ENCODE measurements around the gene POLR2L. TPM values are rescaled to one million over a fixed set of nuclear protein-coding genes. Genes with fewer than 3 reads are reported as not detected.

POLR2L gene
- total and polyA plus RNA-seq, 2 of the 13 experiments (the other 11 are each of a cell fraction or from before 2014, with no cell fraction given), result 104 to 114 TPM

GRCh38 chr11:833114-833791, 9.1 kb downstream of the POLR2L start (continued):
- TF ChIP-seq ZNF205 (CRISPR knock-in tag; IDR thresholded peaks at IDR 0.05), result no peak
- no peak for TF ChIP-seq TCF7 (IDR thresholded peaks at IDR 0.05; ENCODE audit: low read depth)
- no peak for TF ChIP-seq SNAI1 (CRISPR knock-in tag; IDR thresholded peaks at IDR 0.05; ENCODE audit: borderline replicate concordance)
- no peak for TF ChIP-seq KDM4B (CRISPR knock-in tag; IDR thresholded peaks at IDR 0.05)
- no peak for TF ChIP-seq ZNF468 (CRISPR knock-in tag; IDR thresholded peaks at IDR 0.05)
- no peak for TF ChIP-seq ZNF678 (CRISPR knock-in tag; IDR thresholded peaks at IDR 0.05)
- TF ChIP-seq ZNF691 (CRISPR knock-in tag; IDR thresholded peaks at IDR 0.05; ENCODE audit: borderline replicate concordance, low read depth), result no peak
- TF ChIP-seq ONECUT2 (CRISPR knock-in tag; IDR thresholded peaks at IDR 0.05), result no peak
- no peak for TF ChIP-seq ZSCAN5A (CRISPR knock-in tag; IDR thresholded peaks at IDR 0.05; ENCODE audit: borderline replicate concordance)
- no peak for TF ChIP-seq MXD3 (CRISPR knock-in tag; IDR thresholded peaks at IDR 0.05)
- TF ChIP-seq RARA (CRISPR knock-in tag; IDR thresholded peaks at IDR 0.05), result 0 out of 2 replicates have a peak, but pooled peaks have one; percentile 9
- no peak for TF ChIP-seq ZNF646 (CRISPR knock-in tag; IDR thresholded peaks at IDR 0.05)
- no peak for TF ChIP-seq KAT7 (CRISPR knock-in tag; IDR thresholded peaks at IDR 0.05; ENCODE audit: borderline replicate concordance)
- no peak for TF ChIP-seq ZNF335 (CRISPR knock-in tag; IDR thresholded peaks at IDR 0.05)
- TF ChIP-seq CREBL2 (CRISPR knock-in tag; IDR thresholded peaks at IDR 0.05; ENCODE audit: borderline replicate concordance), result no peak
- TF ChIP-seq ZNF275 (CRISPR knock-in tag; IDR thresholded peaks at IDR 0.05; ENCODE audit: borderline replicate concordance), result no peak
- TF ChIP-seq ZNF841 (CRISPR knock-in tag; IDR thresholded peaks at IDR 0.05; ENCODE audit: borderline replicate concordance), result no peak
- no peak for TF ChIP-seq ZNF816 (CRISPR knock-in tag; IDR thresholded peaks at IDR 0.05; ENCODE audit: borderline replicate concordance)
- no peak for TF ChIP-seq ZC3H4 (CRISPR knock-in tag; IDR thresholded peaks at IDR 0.05; ENCODE audit: borderline replicate concordance)
- TF ChIP-seq RXRB (CRISPR knock-in tag; IDR thresholded peaks at IDR 0.05; ENCODE audit: borderline replicate concordance), result no peak
